Esophagus squamous epithelium (tissue), 4 donors: ENCODE data around the gene NDUFV3.
"Not testable (repeated sequence)": the region's sequence is repeated elsewhere in the genome, so short reads cannot be mapped to it uniquely, and the experiment has no call there.

Experiments
- CTCF ChIP-seq, 6 experiments: fragments of 450-650 bp in 4 of 6; fragments of 200-600 bp in 2 of 6; sonication (generic) in 2 of 6; IDR thresholded peaks; one replicate each; pipeline ENCODE4 v1.5.1; 2016 to 2019; ENCODE audit warnings: antibody characterized with exemption in 6 of 6, mild to moderate bottlenecking in 4 of 6, moderate library complexity in 4 of 6
- POLR2A ChIP-seq, 4 donors: fragments of 450-650 bp; IDR thresholded peaks; one replicate each; pipeline ENCODE4 v1.6.1; 2017; ENCODE audit warnings: antibody characterized with exemption in 4 of 4, mild to moderate bottlenecking in 4 of 4, moderate library complexity in 3 of 4

GRCh38 chr21:42938606-42938995 is 45.5 kb downstream of the NDUFV3 start:
- TF ChIP-seq CTCF, POLR2A (IDR thresholded peaks at IDR 0.05): not testable (repeated sequence)
